Esophagus squamous epithelium (tissue), 4 donors: ENCODE data around the gene ZNF287.

Experiments used
- POLR2A ChIP-seq, 4 donors: fragments of 450-650 bp; IDR thresholded peaks; one replicate each; pipeline ENCODE4 v1.6.1; 2017; ENCODE audit warnings: antibody characterized with exemption in 4 of 4, mild to moderate bottlenecking in 4 of 4, moderate library complexity in 3 of 4
- TF ChIP-seq, protein P1 (sequence below), 6 experiments: fragments of 450-650 bp in 4 of 6; fragments of 200-600 bp in 2 of 6; sonication (generic) in 2 of 6; IDR thresholded peaks; one replicate each; pipeline ENCODE4 v1.5.1; 2016 to 2019; ENCODE audit warnings: antibody characterized with exemption in 6 of 6, mild to moderate bottlenecking in 4 of 6, moderate library complexity in 4 of 6

- no peak for TF ChIP-seq POLR2A (IDR thresholded peaks at IDR 0.05)
- TF ChIP-seq, protein P1, sequence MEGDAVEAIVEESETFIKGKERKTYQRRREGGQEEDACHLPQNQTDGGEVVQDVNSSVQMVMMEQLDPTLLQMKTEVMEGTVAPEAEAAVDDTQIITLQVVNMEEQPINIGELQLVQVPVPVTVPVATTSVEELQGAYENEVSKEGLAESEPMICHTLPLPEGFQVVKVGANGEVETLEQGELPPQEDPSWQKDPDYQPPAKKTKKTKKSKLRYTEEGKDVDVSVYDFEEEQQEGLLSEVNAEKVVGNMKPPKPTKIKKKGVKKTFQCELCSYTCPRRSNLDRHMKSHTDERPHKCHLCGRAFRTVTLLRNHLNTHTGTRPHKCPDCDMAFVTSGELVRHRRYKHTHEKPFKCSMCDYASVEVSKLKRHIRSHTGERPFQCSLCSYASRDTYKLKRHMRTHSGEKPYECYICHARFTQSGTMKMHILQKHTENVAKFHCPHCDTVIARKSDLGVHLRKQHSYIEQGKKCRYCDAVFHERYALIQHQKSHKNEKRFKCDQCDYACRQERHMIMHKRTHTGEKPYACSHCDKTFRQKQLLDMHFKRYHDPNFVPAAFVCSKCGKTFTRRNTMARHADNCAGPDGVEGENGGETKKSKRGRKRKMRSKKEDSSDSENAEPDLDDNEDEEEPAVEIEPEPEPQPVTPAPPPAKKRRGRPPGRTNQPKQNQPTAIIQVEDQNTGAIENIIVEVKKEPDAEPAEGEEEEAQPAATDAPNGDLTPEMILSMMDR (IDR thresholded peaks at IDR 0.05) = peak; percentile 70 to 91 (median 86)
These were observed 47.8 kb downstream of the ZNF287 start for GRCh38 chr17:16521070-16521727.
